ENCODE measurements around the gene KCNMA1. TPM values are rescaled to one million over a fixed set of nuclear protein-coding genes. Genes with fewer than 3 reads are reported as not detected.

KCNMA1 gene
- total and polyA plus RNA-seq, 7 experiments from 2014 or later, result 0.42 TPM; not detected in 6

- intact Hi-C loops (cut with micrococcal nuclease), result no loop called here
- no peak overlapping the region for H3K27ac Mint-ChIP-seq
Observed at GRCh38 chr10:76915316-76915715, 722.3 kb downstream of the KCNMA1 start.

GRCh38 chr10:76911184-76911583, 726.4 kb downstream of the KCNMA1 start:
- no peaks in the 10 kb centered on the region for H3K9me3 ChIP-seq (ENCODE audit: control insufficient read depth in 2 of 3, low read length in 3 of 3)
- ChIA-PET POLR2A (no interaction called here), CTCF (no interaction called here)
- no peaks in the 10 kb centered on the region for H3K4me1 Mint-ChIP-seq
- peaks cover 0 to 3% of the 10 kb centered on the region in 2 donors for H3K27me3 ChIP-seq (ENCODE audit: control insufficient read depth in 2 of 2, insufficient read depth in 2 of 2, low read length in 2 of 2)
- no peak overlapping the region for H3K4me3 Mint-ChIP-seq
- H3K36me3 ChIP-seq (ENCODE audit: control insufficient read depth in 2 of 3, insufficient read depth in 3 of 3, low read length in 3 of 3), result no peaks in the 10 kb centered on the region
- H3K27me3 Mint-ChIP-seq, result peaks cover 0 to 18% (median 6%) of the 10 kb centered on the region in 5 donors
- H3K4me3 ChIP-seq (ENCODE audit: low read length), result no peak overlapping the region
- peaks cover 0 to 6% (median 0%) of the 10 kb centered on the region in 11 donors for H3K9me3 Mint-ChIP-seq
- no peak overlapping the region for H3K27ac ChIP-seq (ENCODE audit: low read depth, low read length)
- intact Hi-C loops (cut with micrococcal nuclease), result no loop called here
- H3K27ac Mint-ChIP-seq, result no peak overlapping the region
- ATAC-seq (no peak), DNase-seq (no peak)
- peaks cover 0 to 4% (median 0%) of the 10 kb centered on the region in 5 donors for H3K36me3 Mint-ChIP-seq
- no peaks in the 10 kb centered on the region for H3K4me1 ChIP-seq (ENCODE audit: control insufficient read depth in 2 of 2, insufficient read depth in 2 of 2, low read length in 2 of 2)

More at GRCh38 chr10:76915316-76915715, 722.3 kb downstream of the KCNMA1 start:
- H3K36me3 ChIP-seq (ENCODE audit: control insufficient read depth in 2 of 3, insufficient read depth in 3 of 3, low read length in 3 of 3), result no peaks in the 10 kb centered on the region
- POLR2A ChIA-PET, result no interaction called here
- no peak for ATAC-seq
- H3K27me3 ChIP-seq (ENCODE audit: control insufficient read depth in 2 of 2, insufficient read depth in 2 of 2, low read length in 2 of 2), result peaks cover 0 to 3% of the 10 kb centered on the region in 2 donors
- no peak overlapping the region for H3K4me3 ChIP-seq (ENCODE audit: low read length)
- H3K27ac ChIP-seq (ENCODE audit: low read depth, low read length), result no peak overlapping the region
- no peak overlapping the region for H3K4me3 Mint-ChIP-seq
- CTCF ChIA-PET, result no interaction called here
- H3K4me1 ChIP-seq (ENCODE audit: control insufficient read depth in 2 of 2, insufficient read depth in 2 of 2, low read length in 2 of 2), result no peaks in the 10 kb centered on the region
- no peaks in the 10 kb centered on the region for H3K9me3 ChIP-seq (ENCODE audit: control insufficient read depth in 2 of 3, low read length in 3 of 3)
- no peak for DNase-seq
- no peaks in the 10 kb centered on the region for H3K36me3 Mint-ChIP-seq
- no peaks in the 10 kb centered on the region for H3K4me1 Mint-ChIP-seq
- H3K27me3 Mint-ChIP-seq, result peaks cover 0 to 18% (median 7%) of the 10 kb centered on the region in 5 donors
- peaks cover 0 to 3% (median 0%) of the 10 kb centered on the region in 11 donors for H3K9me3 Mint-ChIP-seq

- ChIA-PET CTCF (no interaction called here), POLR2A (no interaction called here)
- Histone ChIP-seq H3K36me3 (ENCODE audit: control insufficient read depth in 2 of 3, insufficient read depth in 3 of 3, low read length in 3 of 3) (no peaks in the 10 kb centered on the region), H3K4me3 (ENCODE audit: low read length) (no peak overlapping the region), H3K4me1 (ENCODE audit: control insufficient read depth in 2 of 2, insufficient read depth in 2 of 2, low read length in 2 of 2) (no peaks in the 10 kb centered on the region), H3K27ac (ENCODE audit: low read depth, low read length) (no peak overlapping the region), H3K9me3 (ENCODE audit: control insufficient read depth in 2 of 3, low read length in 3 of 3) (no peaks in the 10 kb centered on the region), H3K27me3 (ENCODE audit: control insufficient read depth in 2 of 2, insufficient read depth in 2 of 2, low read length in 2 of 2) (peaks cover 0 to 3% of the 10 kb centered on the region in 2 donors)
- ATAC-seq, result no peak
- intact Hi-C loops (cut with micrococcal nuclease), result no loop called here
- DNase-seq, result no peak
- peaks cover 0 to 4% (median 0%) of the 10 kb centered on the region in 5 donors for H3K36me3 Mint-ChIP-seq
- H3K9me3 Mint-ChIP-seq, result peaks cover 0 to 6% (median 0%) of the 10 kb centered on the region in 11 donors
- H3K27me3 Mint-ChIP-seq, result peaks cover 0 to 18% (median 6%) of the 10 kb centered on the region in 5 donors
- no peak overlapping the region for H3K27ac Mint-ChIP-seq
- H3K4me1 Mint-ChIP-seq, result no peaks in the 10 kb centered on the region
- H3K4me3 Mint-ChIP-seq, result no peak overlapping the region
Observed at GRCh38 chr10:76910184-76910962, 727.2 kb downstream of the KCNMA1 start.

- Histone ChIP-seq H3K27ac (ENCODE audit: low read depth, low read length) (no peak overlapping the region), H3K4me3 (ENCODE audit: low read length) (no peak overlapping the region), H3K9me3 (ENCODE audit: control insufficient read depth in 2 of 3, low read length in 3 of 3) (no peaks in the 10 kb centered on the region), H3K36me3 (ENCODE audit: control insufficient read depth in 2 of 3, insufficient read depth in 3 of 3, low read length in 3 of 3) (no peaks in the 10 kb centered on the region), H3K27me3 (ENCODE audit: control insufficient read depth in 2 of 2, insufficient read depth in 2 of 2, low read length in 2 of 2) (peaks cover 0 to 3% of the 10 kb centered on the region in 2 donors), H3K4me1 (ENCODE audit: control insufficient read depth in 2 of 2, insufficient read depth in 2 of 2, low read length in 2 of 2) (no peaks in the 10 kb centered on the region)
- ATAC-seq (no peak), DNase-seq (no peak)
- peaks cover 0 to 4% (median 0%) of the 10 kb centered on the region in 5 donors for H3K36me3 Mint-ChIP-seq
- no peaks in the 10 kb centered on the region for H3K4me1 Mint-ChIP-seq
- ChIA-PET CTCF (no interaction called here), POLR2A (no interaction called here)
- H3K4me3 Mint-ChIP-seq, result no peak overlapping the region
- H3K27ac Mint-ChIP-seq, result no peak overlapping the region
- peaks cover 0 to 17% (median 6%) of the 10 kb centered on the region in 5 donors for H3K27me3 Mint-ChIP-seq
- H3K9me3 Mint-ChIP-seq, result peaks cover 0 to 6% (median 0%) of the 10 kb centered on the region in 11 donors
- intact Hi-C loops (cut with micrococcal nuclease), result no loop called here
Observed at GRCh38 chr10:76906256-76906655, 731.4 kb downstream of the KCNMA1 start.

- H3K36me3 Mint-ChIP-seq, result peaks cover 0 to 4% (median 0%) of the 10 kb centered on the region in 5 donors
- POLR2A ChIA-PET, result no interaction called here
- H3K27me3 Mint-ChIP-seq, result peaks cover 0 to 17% (median 6%) of the 10 kb centered on the region in 5 donors
- no peaks in the 10 kb centered on the region for H3K4me1 Mint-ChIP-seq
- ATAC-seq, result no peak
- Histone ChIP-seq H3K27ac (ENCODE audit: low read depth, low read length) (no peak overlapping the region), H3K4me3 (ENCODE audit: low read length) (no peak overlapping the region), H3K4me1 (ENCODE audit: control insufficient read depth in 2 of 2, insufficient read depth in 2 of 2, low read length in 2 of 2) (no peaks in the 10 kb centered on the region), H3K9me3 (ENCODE audit: control insufficient read depth in 2 of 3, low read length in 3 of 3) (no peaks in the 10 kb centered on the region), H3K36me3 (ENCODE audit: control insufficient read depth in 2 of 3, insufficient read depth in 3 of 3, low read length in 3 of 3) (no peaks in the 10 kb centered on the region), H3K27me3 (ENCODE audit: control insufficient read depth in 2 of 2, insufficient read depth in 2 of 2, low read length in 2 of 2) (no peaks in the 10 kb centered on the region)
- CTCF ChIA-PET, result no interaction called here
- no peak for DNase-seq
- no peak overlapping the region for H3K4me3 Mint-ChIP-seq
- intact Hi-C loops (cut with micrococcal nuclease), result no loop called here
- H3K27ac Mint-ChIP-seq, result no peak overlapping the region
- peaks cover 0 to 6% (median 0%) of the 10 kb centered on the region in 11 donors for H3K9me3 Mint-ChIP-seq
Observed at GRCh38 chr10:76905251-76905650, 732.4 kb downstream of the KCNMA1 start.

GRCh38 chr10:76903387-76903945, 734.1 kb downstream of the KCNMA1 start:
- Mint-ChIP-seq H3K4me3 (no peak overlapping the region), H3K4me1 (no peaks in the 10 kb centered on the region)
- intact Hi-C loops (cut with micrococcal nuclease), result no loop called here

More at GRCh38 chr10:76903387-76903945, 734.1 kb downstream of the KCNMA1 start:
- Mint-ChIP-seq H3K27ac (no peak overlapping the region), H3K36me3 (no peaks in the 10 kb centered on the region), H3K27me3 (peaks cover 0 to 8% (median 5%) of the 10 kb centered on the region in 5 donors), H3K9me3 (peaks cover 0 to 3% (median 0%) of the 10 kb centered on the region in 11 donors)
- no peaks in the 10 kb centered on the region for H3K4me1 ChIP-seq (ENCODE audit: control insufficient read depth in 2 of 2, insufficient read depth in 2 of 2, low read length in 2 of 2)
- POLR2A ChIA-PET, result no interaction called here
- ATAC-seq (no peak), DNase-seq (no peak)
- no peaks in the 10 kb centered on the region for H3K27me3 ChIP-seq (ENCODE audit: control insufficient read depth in 2 of 2, insufficient read depth in 2 of 2, low read length in 2 of 2)
- CTCF ChIA-PET, result no interaction called here
- no peaks in the 10 kb centered on the region for H3K9me3 ChIP-seq (ENCODE audit: control insufficient read depth in 2 of 3, low read length in 3 of 3)
- no peaks in the 10 kb centered on the region for H3K36me3 ChIP-seq (ENCODE audit: control insufficient read depth in 2 of 3, insufficient read depth in 3 of 3, low read length in 3 of 3)
- no peak overlapping the region for H3K27ac ChIP-seq (ENCODE audit: low read depth, low read length)
- no peak overlapping the region for H3K4me3 ChIP-seq (ENCODE audit: low read length)

Data from naive thymus-derived CD4-positive, alpha-beta T cell (primary cell).